Mesendoderm (in vitro differentiated cells): Measurements from ENCODE around the gene ZMYND8.
A peak's percentile ranks its signal among the peaks of the same experiment; 100 is the strongest.

Source experiments
- DNase-seq: peaks from one replicate; pipeline ENCODE4 v3.0.0; 2013
- H2AK5ac ChIP-seq: 2 replicates; pipeline ENCODE4 v1.6.1; 2013; ENCODE audit warnings: low read length, inconsistent platforms
- H2BK120ac ChIP-seq: 2 replicates; pipeline ENCODE4 v1.6.1; 2013; ENCODE audit warnings: low read depth, mild to moderate bottlenecking, low read length, moderate library complexity, mixed read lengths
- H2BK15ac ChIP-seq: replicated peaks from 2 replicates; pipeline ENCODE4 v1.6.1; 2013; ENCODE audit warnings: low read depth, mild to moderate bottlenecking, moderate library complexity
- H2BK5ac ChIP-seq: 2 replicates; pipeline ENCODE4 v1.6.1; 2013; ENCODE audit warnings: low read length, inconsistent platforms
- H3K18ac ChIP-seq: 2 replicates; pipeline ENCODE4 v1.6.1; 2013; ENCODE audit warnings: mild to moderate bottlenecking, low read length, mixed read lengths
- H3K23ac ChIP-seq: one replicate; pipeline ENCODE4 v1.6.1; 2013; ENCODE audit warnings: low read length
- H3K27ac ChIP-seq: 2 replicates; pipeline ENCODE4 v1.5.1; 2013; ENCODE audit warnings: low read depth, mild to moderate bottlenecking, inconsistent platforms, low read length, moderate library complexity
- H3K27me3 ChIP-seq: 2 replicates; pipeline ENCODE4 v1.6.1; 2013; ENCODE audit warnings: low read length, control low read depth, mild to moderate bottlenecking, inconsistent platforms; ENCODE audit not compliant: insufficient read depth, poor library complexity
- H3K36me3 ChIP-seq: 2 replicates; pipeline ENCODE4 v1.6.1; 2013; ENCODE audit warnings: low read length, inconsistent platforms; ENCODE audit not compliant: control insufficient read depth, insufficient read depth
- H3K4ac ChIP-seq: one replicate; pipeline ENCODE4 v1.6.1; 2013; ENCODE audit warnings: low read depth, mild to moderate bottlenecking, low read length, moderate library complexity
- H3K4me1 ChIP-seq: 2 replicates; pipeline ENCODE4 v1.6.1; 2013; ENCODE audit warnings: low read depth, low read length, inconsistent platforms; ENCODE audit not compliant: control insufficient read depth
- H3K4me2 ChIP-seq: 2 replicates; pipeline ENCODE4 v1.6.1; 2013; ENCODE audit warnings: low read length
- H3K4me3 ChIP-seq: 2 replicates; pipeline ENCODE4 v1.5.1; 2013; ENCODE audit warnings: mild to moderate bottlenecking, low read length
- H3K56ac ChIP-seq: one replicate; pipeline ENCODE4 v1.6.1; 2013; ENCODE audit warnings: low read length
- H3K79me1 ChIP-seq: 2 replicates; pipeline ENCODE4 v1.6.1; 2013; ENCODE audit warnings: low read length, inconsistent platforms
- H3K79me2 ChIP-seq: 2 replicates; pipeline ENCODE4 v1.6.1; 2013; ENCODE audit warnings: mild to moderate bottlenecking, low read length; ENCODE audit not compliant: control insufficient read depth, insufficient read depth
- H3K9ac ChIP-seq: 2 replicates; pipeline ENCODE4 v1.6.1; 2013; ENCODE audit warnings: low read length, inconsistent platforms
- H4K5ac ChIP-seq: one replicate; pipeline ENCODE4 v1.6.1; 2013; ENCODE audit warnings: low read length
- H4K8ac ChIP-seq: one replicate; pipeline ENCODE4 v1.6.1; 2013; ENCODE audit warnings: low read depth, mild to moderate bottlenecking, control low read depth, low read length, moderate library complexity
- WGBS: extraction: QIAGEN DNeasy Blood & Tissue Kit; methylation state at CpG from one replicate; pipeline ENCODE4 v1.1.7; 2013; ENCODE audit warnings: low lambda C conversion rate, missing lambda C conversion rate; ENCODE audit not compliant: insufficient coverage; ENCODE audit errors: extremely low coverage; 5-methylcytosine and 5-hydroxymethylcytosine counted together

The ZMYND8 gene

GRCh38 chr20:47360297-47361056, 4.0 kb upstream of the ZMYND8 start:
- H4K5ac ChIP-seq, result peak overlapping the region; percentile 73
- H3K18ac ChIP-seq, result peak overlapping the region; percentile 100
- peak overlapping the region; percentile 45 for H3K9ac ChIP-seq
- no peak overlapping the region for H3K4me3 ChIP-seq
- DNase-seq, result peak; percentile 91
- H3K79me2 ChIP-seq, result peaks cover 26% of the 10 kb centered on the region
- H3K4ac ChIP-seq, result peak overlapping the region; percentile 21
- peaks cover 2% of the 10 kb centered on the region for H3K79me1 ChIP-seq
- no peak overlapping the region for H3K4me2 ChIP-seq
- H3K23ac ChIP-seq, result no peak overlapping the region
- H4K8ac ChIP-seq, result no peak overlapping the region
- H3K56ac ChIP-seq, result peak overlapping the region; percentile 98
- H2BK5ac ChIP-seq, result peak overlapping the region; percentile 32
- no CpG with 5 or more reads among the region's 19 CpGs for WGBS
- H2AK5ac ChIP-seq, result peak overlapping the region; percentile 99
- peaks cover 40% of the 10 kb centered on the region for H3K4me1 ChIP-seq
- H3K36me3 ChIP-seq, result no peaks in the 10 kb centered on the region
- no peak overlapping the region for H2BK15ac ChIP-seq
- H2BK120ac ChIP-seq, result peak overlapping the region; percentile 84
- peak overlapping the region; percentile 98 for H3K27ac ChIP-seq
- H3K27me3 ChIP-seq, result no peaks in the 10 kb centered on the region

- Histone ChIP-seq H3K36me3 (no peaks in the 10 kb centered on the region), H4K5ac (peak overlapping the region; percentile 81), H3K4me2 (no peak overlapping the region), H3K4ac (peak overlapping the region; percentile 100), H3K4me3 (no peak overlapping the region), H3K56ac (peak overlapping the region; percentile 98), H3K4me1 (peaks cover 43% of the 10 kb centered on the region), H2BK15ac (peak overlapping the region; percentile 87), H3K27me3 (no peaks in the 10 kb centered on the region), H3K18ac (peak overlapping the region; percentile 100), H3K27ac (peak overlapping the region; percentile 98), H2BK120ac (peak overlapping the region; percentile 84), H4K8ac (no peak overlapping the region), H2BK5ac (peak overlapping the region; percentile 32), H3K9ac (peak overlapping the region; percentile 45), H2AK5ac (peak overlapping the region; percentile 99), H3K23ac (peak overlapping the region; percentile 4), H3K79me2 (peaks cover 30% of the 10 kb centered on the region), H3K79me1 (peaks cover 2% of the 10 kb centered on the region)
- no peak for DNase-seq
- WGBS, result no CpG with 5 or more reads among the region's 9 CpGs
These were observed 3.2 kb upstream of the ZMYND8 start for GRCh38 chr20:47359530-47360296.

GRCh38 chr20:47358672-47359529, 2.4 kb upstream of the ZMYND8 start:
- Histone ChIP-seq H3K36me3 (no peaks in the 10 kb centered on the region), H3K18ac (peak overlapping the region; percentile 100), H4K8ac (no peak overlapping the region), H3K27ac (peak overlapping the region; percentile 98), H3K23ac (no peak overlapping the region), H3K4me1 (peaks cover 49% of the 10 kb centered on the region), H3K27me3 (no peaks in the 10 kb centered on the region), H2BK15ac (peak overlapping the region; percentile 38), H3K4ac (peak overlapping the region; percentile 100), H3K4me2 (no peak overlapping the region), H3K4me3 (no peak overlapping the region), H4K5ac (peak overlapping the region; percentile 81), H2BK5ac (peak overlapping the region; percentile 32), H3K79me2 (peaks cover 38% of the 10 kb centered on the region), H3K9ac (peak overlapping the region; percentile 45), H3K56ac (peak overlapping the region; percentile 98), H2AK5ac (peak overlapping the region; percentile 99), H3K79me1 (peaks cover 2% of the 10 kb centered on the region), H2BK120ac (peak overlapping the region; percentile 100)
- DNase-seq, result peak; percentile 98
- no CpG with 5 or more reads among the region's 17 CpGs for WGBS

- no CpG with 5 or more reads among the region's 15 CpGs for WGBS
- peak overlapping the region; percentile 77 for H4K5ac ChIP-seq
- peaks cover 2% of the 10 kb centered on the region for H3K79me1 ChIP-seq
- peak overlapping the region; percentile 45 for H3K23ac ChIP-seq
- H2AK5ac ChIP-seq, result peak overlapping the region; percentile 97
- H3K9ac ChIP-seq, result peak overlapping the region; percentile 86
- peak overlapping the region; percentile 20 for H2BK15ac ChIP-seq
- H4K8ac ChIP-seq, result no peak overlapping the region
- H3K36me3 ChIP-seq, result no peaks in the 10 kb centered on the region
- H3K27ac ChIP-seq, result peak overlapping the region; percentile 98
- H3K18ac ChIP-seq, result peak overlapping the region; percentile 100
- peak overlapping the region; percentile 92 for H2BK5ac ChIP-seq
- H3K4me1 ChIP-seq, result peaks cover 50% of the 10 kb centered on the region
- H3K79me2 ChIP-seq, result peaks cover 44% of the 10 kb centered on the region
- no peak overlapping the region for H3K4me2 ChIP-seq
- peak overlapping the region; percentile 98 for H3K56ac ChIP-seq
- DNase-seq, result no peak
- no peak overlapping the region for H3K4me3 ChIP-seq
- no peaks in the 10 kb centered on the region for H3K27me3 ChIP-seq
- peak overlapping the region; percentile 100 for H2BK120ac ChIP-seq
- peak overlapping the region; percentile 100 for H3K4ac ChIP-seq
These were observed 1.7 kb upstream of the ZMYND8 start for GRCh38 chr20:47358039-47358671.
